ENCODE measurements around the gene ERAP2.

DNA sequence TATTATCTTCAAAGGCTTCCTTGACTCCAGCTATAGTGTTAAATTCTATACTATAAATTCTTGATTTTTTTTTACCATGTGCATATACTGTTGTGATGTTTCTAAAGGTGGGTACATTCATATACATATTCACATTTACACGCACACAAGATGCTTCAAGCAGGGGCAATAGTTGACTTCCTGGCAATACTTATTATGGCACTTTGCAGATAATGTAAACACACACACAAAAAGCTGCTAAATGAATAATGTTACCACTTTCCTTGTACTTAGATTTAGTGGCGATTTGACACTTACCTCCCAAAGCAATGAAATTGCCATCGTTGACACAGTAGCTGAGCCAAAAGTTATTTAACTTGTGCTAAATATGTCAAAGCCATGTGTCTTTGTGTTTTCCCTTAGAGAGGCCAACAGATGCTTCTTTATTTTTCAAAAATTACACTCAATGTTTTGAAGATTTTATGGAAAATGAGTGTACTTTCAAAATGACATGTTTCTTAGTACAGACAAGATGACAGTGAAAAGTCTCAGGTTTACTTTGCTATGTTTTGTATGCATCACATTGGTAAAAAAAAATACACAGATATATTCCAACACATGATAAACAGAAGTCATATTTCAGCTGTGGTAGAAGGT is 12.2 kb upstream of the ERAP2 start:
- TF ChIP-seq, protein P1, sequence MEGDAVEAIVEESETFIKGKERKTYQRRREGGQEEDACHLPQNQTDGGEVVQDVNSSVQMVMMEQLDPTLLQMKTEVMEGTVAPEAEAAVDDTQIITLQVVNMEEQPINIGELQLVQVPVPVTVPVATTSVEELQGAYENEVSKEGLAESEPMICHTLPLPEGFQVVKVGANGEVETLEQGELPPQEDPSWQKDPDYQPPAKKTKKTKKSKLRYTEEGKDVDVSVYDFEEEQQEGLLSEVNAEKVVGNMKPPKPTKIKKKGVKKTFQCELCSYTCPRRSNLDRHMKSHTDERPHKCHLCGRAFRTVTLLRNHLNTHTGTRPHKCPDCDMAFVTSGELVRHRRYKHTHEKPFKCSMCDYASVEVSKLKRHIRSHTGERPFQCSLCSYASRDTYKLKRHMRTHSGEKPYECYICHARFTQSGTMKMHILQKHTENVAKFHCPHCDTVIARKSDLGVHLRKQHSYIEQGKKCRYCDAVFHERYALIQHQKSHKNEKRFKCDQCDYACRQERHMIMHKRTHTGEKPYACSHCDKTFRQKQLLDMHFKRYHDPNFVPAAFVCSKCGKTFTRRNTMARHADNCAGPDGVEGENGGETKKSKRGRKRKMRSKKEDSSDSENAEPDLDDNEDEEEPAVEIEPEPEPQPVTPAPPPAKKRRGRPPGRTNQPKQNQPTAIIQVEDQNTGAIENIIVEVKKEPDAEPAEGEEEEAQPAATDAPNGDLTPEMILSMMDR (IDR thresholded peaks at IDR 0.05): no peak
- no peak for TF ChIP-seq POLR2A (IDR thresholded peaks at IDR 0.05)

All from right lobe of liver (tissue), 4 donors.